Activated CD8-positive, alpha-beta memory T cell treated with anti-CD3 and anti-CD28 coated beads, Interleukin-2, amount 10 ng/mL, durations not matched to agents 7 days and 5 days (primary cell): Measurements from ENCODE around the gene PACS1. TPM values are rescaled to one million over a fixed set of nuclear protein-coding genes. Genes with fewer than 3 reads are reported as not detected.

Experiments used
- ATAC-seq: fragments of 150-1000 bp; cut with Tn5 transposase; one replicate; pipeline ENCODE4 v1.10.0; 2021; ENCODE audit warnings: moderate library complexity
- CTCF ChIA-PET: fragments of 350-600 bp; sonication (Branson Sonifier 250); formaldehyde crosslinking; loops from one replicate; lab custom pipeline; 2021; ENCODE audit warnings: antibody characterized with exemption; lab: Charles Lee
- DNase-seq: peaks from one replicate; pipeline ENCODE4 v3.0.0-alpha.2; 2020
- H3K27ac Mint-ChIP-seq: one replicate; pipeline ENCODE4 v1.8.0; 2021; ENCODE audit warnings: mild to moderate bottlenecking, mixed read lengths
- H3K27me3 Mint-ChIP-seq: one replicate; pipeline ENCODE4 v1.8.0; 2021; ENCODE audit warnings: mixed read lengths
- H3K36me3 Mint-ChIP-seq: one replicate; pipeline ENCODE4 v1.8.0; 2021; ENCODE audit warnings: mild to moderate bottlenecking, mixed read lengths
- H3K4me1 Mint-ChIP-seq: one replicate; pipeline ENCODE4 v1.8.0; 2021; ENCODE audit warnings: mixed read lengths
- H3K4me3 Mint-ChIP-seq: one replicate; pipeline ENCODE4 v1.8.0; 2021; ENCODE audit warnings: mild to moderate bottlenecking, moderate library complexity, mixed read lengths
- H3K9me3 Mint-ChIP-seq: one replicate; pipeline ENCODE4 v1.8.0; 2022; ENCODE audit warnings: low read depth, mixed read lengths
- total RNA-seq, 2 experiments: library from RNA; stranded (reverse); gene quantifications; one replicate each; pipeline ENCODE4 v1.2.3, GENCODE V29; 2021

PACS1 gene
- total RNA-seq, 2 experiments from 2014 or later: 96.6 to 104 TPM

GRCh38 chr11:66176650-66177049 is 106.6 kb downstream of the PACS1 start:
- DNase-seq: no peak
- Mint-ChIP-seq H3K27me3 (no peaks in the 10 kb centered on the region), H3K27ac (no peak overlapping the region), H3K9me3 (no peaks in the 10 kb centered on the region), H3K4me3 (no peak overlapping the region), H3K36me3 (peaks cover 2% of the 10 kb centered on the region), H3K4me1 (peaks cover 2% of the 10 kb centered on the region)
- no peak for ATAC-seq
- CTCF ChIA-PET: no interaction called here

- Mint-ChIP-seq H3K36me3 (peaks cover 2% of the 10 kb centered on the region), H3K27ac (no peak overlapping the region), H3K9me3 (no peaks in the 10 kb centered on the region), H3K27me3 (no peaks in the 10 kb centered on the region), H3K4me1 (peaks cover 2% of the 10 kb centered on the region), H3K4me3 (no peak overlapping the region)
- no peak for ATAC-seq
- CTCF ChIA-PET: no interaction called here
- no peak for DNase-seq
Observed at GRCh38 chr11:66178183-66178582, 108.1 kb downstream of the PACS1 start.

GRCh38 chr11:66178871-66179270 is 108.8 kb downstream of the PACS1 start:
- no peak for DNase-seq
- Mint-ChIP-seq H3K27me3 (no peaks in the 10 kb centered on the region), H3K4me3 (no peak overlapping the region), H3K4me1 (peaks cover 2% of the 10 kb centered on the region), H3K9me3 (no peaks in the 10 kb centered on the region), H3K36me3 (peaks cover 2% of the 10 kb centered on the region), H3K27ac (no peak overlapping the region)
- CTCF ChIA-PET: no interaction called here
- no peak for ATAC-seq

- Mint-ChIP-seq H3K4me3 (no peak overlapping the region), H3K9me3 (no peaks in the 10 kb centered on the region), H3K36me3 (peaks cover 2% of the 10 kb centered on the region), H3K27ac (no peak overlapping the region), H3K27me3 (no peaks in the 10 kb centered on the region), H3K4me1 (peaks cover 1% of the 10 kb centered on the region)
- CTCF ChIA-PET: no interaction called here
- DNase-seq (no peak), ATAC-seq (no peak)
Observed at GRCh38 chr11:66181632-66182315, 111.7 kb downstream of the PACS1 start.

- Mint-ChIP-seq H3K9me3 (no peaks in the 10 kb centered on the region), H3K27me3 (no peaks in the 10 kb centered on the region), H3K4me3 (no peak overlapping the region), H3K36me3 (peaks cover 5% of the 10 kb centered on the region), H3K4me1 (peaks cover 7% of the 10 kb centered on the region), H3K27ac (no peak overlapping the region)
- DNase-seq (no peak), ATAC-seq (no peak)
- CTCF ChIA-PET: no interaction called here
Observed at GRCh38 chr11:66183494-66184048, 113.5 kb downstream of the PACS1 start.

- no peak overlapping the region for H3K4me3 Mint-ChIP-seq
Observed at GRCh38 chr11:66184728-66185127, 114.7 kb downstream of the PACS1 start.

GRCh38 chr11:66186470-66186869 is 116.4 kb downstream of the PACS1 start:
- Mint-ChIP-seq H3K27me3 (no peaks in the 10 kb centered on the region), H3K9me3 (no peaks in the 10 kb centered on the region), H3K4me1 (peaks cover 7% of the 10 kb centered on the region), H3K36me3 (peaks cover 6% of the 10 kb centered on the region), H3K4me3 (no peak overlapping the region), H3K27ac (no peak overlapping the region)
- ATAC-seq: no peak
- DNase-seq: no peak
- CTCF ChIA-PET: interaction anchor here (1.0 to 1.6 kb wide), 3 partner anchors 7 to 12 kb away, joined by 3 to 4 read pairs (median 3); no protein-coding TSS in a partner anchor

More at GRCh38 chr11:66184728-66185127, 114.7 kb downstream of the PACS1 start:
- CTCF ChIA-PET: interaction anchor here (1.4 to 1.6 kb wide), 2 partner anchors 9 to 11 kb away, joined by 3 to 4 read pairs; no protein-coding TSS in a partner anchor
- DNase-seq: no peak
- Mint-ChIP-seq H3K27ac (no peak overlapping the region), H3K4me1 (peaks cover 7% of the 10 kb centered on the region), H3K36me3 (peaks cover 6% of the 10 kb centered on the region), H3K9me3 (no peaks in the 10 kb centered on the region), H3K27me3 (no peaks in the 10 kb centered on the region)
- no peak for ATAC-seq

- CTCF ChIA-PET: no interaction called here
- Mint-ChIP-seq H3K4me1 (peaks cover 7% of the 10 kb centered on the region), H3K27me3 (no peaks in the 10 kb centered on the region), H3K36me3 (peaks cover 6% of the 10 kb centered on the region), H3K27ac (no peak overlapping the region), H3K4me3 (no peak overlapping the region), H3K9me3 (no peaks in the 10 kb centered on the region)
- DNase-seq: no peak
- ATAC-seq: no peak
Observed at GRCh38 chr11:66187453-66187852, 117.4 kb downstream of the PACS1 start.

- CTCF ChIA-PET: no interaction called here
- Mint-ChIP-seq H3K36me3 (peaks cover 8% of the 10 kb centered on the region), H3K27me3 (no peaks in the 10 kb centered on the region), H3K4me1 (peaks cover 7% of the 10 kb centered on the region), H3K27ac (no peak overlapping the region), H3K9me3 (no peaks in the 10 kb centered on the region), H3K4me3 (no peak overlapping the region)
- ATAC-seq (no peak), DNase-seq (no peak)
Observed at GRCh38 chr11:66188580-66188979, 118.5 kb downstream of the PACS1 start.

- DNase-seq: no peak
- no peak for ATAC-seq
- Mint-ChIP-seq H3K27ac (no peak overlapping the region), H3K27me3 (no peaks in the 10 kb centered on the region), H3K9me3 (no peaks in the 10 kb centered on the region), H3K4me3 (no peak overlapping the region), H3K4me1 (peaks cover 7% of the 10 kb centered on the region), H3K36me3 (peaks cover 10% of the 10 kb centered on the region)
- CTCF ChIA-PET: no interaction called here
Observed at GRCh38 chr11:66189031-66189745, 119.1 kb downstream of the PACS1 start.

- no peaks in the 10 kb centered on the region for H3K27me3 Mint-ChIP-seq
- H3K9me3 Mint-ChIP-seq: no peaks in the 10 kb centered on the region
- DNase-seq: no peak
- CTCF ChIA-PET: interaction anchor here (1.0 kb wide), 1 partner anchor 10 kb away, joined by 3 read pairs; no protein-coding TSS in a partner anchor
- no peak overlapping the region for H3K27ac Mint-ChIP-seq
- H3K4me1 Mint-ChIP-seq: peaks cover 6% of the 10 kb centered on the region
- H3K4me3 Mint-ChIP-seq: no peak overlapping the region
- no peak for ATAC-seq
- H3K36me3 Mint-ChIP-seq: peaks cover 10% of the 10 kb centered on the region
Observed at GRCh38 chr11:66190786-66191185, 120.7 kb downstream of the PACS1 start.

- ATAC-seq: no peak
- CTCF ChIA-PET: interaction anchor here (1.0 kb wide), 1 partner anchor 12 kb away, joined by 3 read pairs; no protein-coding TSS in a partner anchor
- peaks cover 6% of the 10 kb centered on the region for H3K4me1 Mint-ChIP-seq
- H3K4me3 Mint-ChIP-seq: no peak overlapping the region
- no peak for DNase-seq
- peaks cover 10% of the 10 kb centered on the region for H3K36me3 Mint-ChIP-seq
- no peak overlapping the region for H3K27ac Mint-ChIP-seq
- H3K27me3 Mint-ChIP-seq: no peaks in the 10 kb centered on the region
- H3K9me3 Mint-ChIP-seq: no peaks in the 10 kb centered on the region
Observed at GRCh38 chr11:66192181-66192863, 122.2 kb downstream of the PACS1 start.

- CTCF ChIA-PET: no interaction called here
- H3K4me3 Mint-ChIP-seq: no peak overlapping the region
- H3K27me3 Mint-ChIP-seq: no peaks in the 10 kb centered on the region
- no peak overlapping the region for H3K27ac Mint-ChIP-seq
- no peaks in the 10 kb centered on the region for H3K9me3 Mint-ChIP-seq
- H3K36me3 Mint-ChIP-seq: peaks cover 16% of the 10 kb centered on the region
- DNase-seq (no peak), ATAC-seq (no peak)
- H3K4me1 Mint-ChIP-seq: no peaks in the 10 kb centered on the region
Observed at GRCh38 chr11:66194391-66194790, 124.3 kb downstream of the PACS1 start.
